Measurements from ENCODE around the gene FOXJ1. TPM values are rescaled to one million over a fixed set of nuclear protein-coding genes. Genes with fewer than 3 reads are reported as not detected.

The FOXJ1 gene
- not detected in 2 replicates for total RNA-seq

GRCh38 chr17:76141212-76142038 is at the start of gene FOXJ1:
Gene FOXJ1 (minus strand): TSS chr17:76141245. CDS start chr17:76140395, 850 bp downstream.

DNA sequence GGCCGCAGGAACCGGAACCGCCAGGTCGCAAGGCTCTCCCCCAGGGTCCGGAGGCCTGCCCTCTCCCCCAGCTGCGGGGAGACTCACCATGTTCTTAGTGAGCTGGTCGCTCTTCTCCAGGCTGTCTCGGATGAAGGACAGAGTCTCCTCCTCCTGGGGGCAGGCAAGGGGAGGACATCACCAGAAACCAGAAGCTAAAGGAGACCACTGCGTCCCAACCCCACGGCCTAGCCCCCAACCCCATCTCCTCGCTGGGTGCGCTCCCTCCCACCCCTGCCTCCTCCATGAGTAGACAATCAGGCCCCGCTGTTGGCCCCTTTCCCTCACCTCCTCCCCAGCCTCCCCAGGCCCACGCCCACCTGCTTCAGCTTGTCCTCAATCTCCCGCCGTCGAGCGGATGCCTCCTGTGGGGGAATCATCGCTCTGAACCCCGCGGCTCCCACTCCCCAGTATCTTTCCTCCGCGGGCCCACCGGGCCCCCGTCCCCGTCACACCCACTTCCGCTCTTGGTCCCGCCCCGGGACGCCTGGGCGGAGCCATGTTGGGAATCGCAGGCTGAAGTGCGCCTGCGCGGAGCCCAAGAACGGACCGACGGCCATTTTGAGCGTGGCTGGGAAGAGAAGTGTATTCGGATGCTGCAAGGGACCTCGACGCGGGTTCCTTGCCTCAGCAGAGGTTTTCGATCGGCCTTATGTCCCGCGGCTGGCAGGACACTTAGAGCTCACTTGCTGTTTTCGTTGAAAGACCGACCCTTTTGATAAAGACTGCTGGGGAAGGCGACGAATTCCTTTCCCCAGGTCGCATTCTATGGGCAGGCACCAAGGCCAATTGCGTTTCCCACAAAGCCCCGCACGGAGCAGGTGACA is 37.5 kb downstream of the FOXJ1 start, which contains the start of gene EXOC7:
Gene EXOC7 (minus strand): TSS at position 514 of the 866 bp plus-strand sequence. CDS start 95 bp downstream, at position 419.

Other genes starting within 250 kb of the FOXJ1 start
- 16.5 and 26.6 TPM in 2 replicates for gene TRIM65, start 244.3 kb downstream of the FOXJ1 start, total RNA-seq
- 23.9 and 28.4 TPM in 2 replicates for gene MRPL38, start 236.4 kb downstream of the FOXJ1 start, total RNA-seq
- gene FBF1, start 200.2 kb downstream of the FOXJ1 start, total RNA-seq = 12.8 and 15.9 TPM in 2 replicates
- 55.8 and 58.2 TPM in 2 replicates for gene ACOX1, start 162.1 kb downstream of the FOXJ1 start, total RNA-seq
- 12.5 and 13.6 TPM in 2 replicates for gene TEN1, start 162.0 kb downstream of the FOXJ1 start, total RNA-seq
- gene CDK3, start 140.4 kb downstream of the FOXJ1 start, total RNA-seq = 2.3 and 3.4 TPM in 2 replicates
- under 0.01 and 0.10 TPM in 2 replicates for gene EVPL, start 113.9 kb downstream of the FOXJ1 start, total RNA-seq
- gene SRP68, start 68.7 kb downstream of the FOXJ1 start, total RNA-seq = 54.3 and 58.6 TPM in 2 replicates
- not detected in 2 replicates for gene GALR2, start 66.5 kb downstream of the FOXJ1 start, total RNA-seq
- 0.26 TPM in 1 of 2 replicates, not detected in the other for gene ZACN, start 62.1 kb downstream of the FOXJ1 start, total RNA-seq
- gene EXOC7, start 37.5 kb downstream of the FOXJ1 start, total RNA-seq = 92.7 and 110 TPM in 2 replicates
- 0.07 and 0.30 TPM in 2 replicates for gene RNF157, start 99.2 kb upstream of the FOXJ1 start, total RNA-seq
- 4.2 and 4.4 TPM in 2 replicates for gene UBALD2, start 124.1 kb upstream of the FOXJ1 start, total RNA-seq
- gene QRICH2, start 167.0 kb upstream of the FOXJ1 start, total RNA-seq = 5.0 and 5.5 TPM in 2 replicates
- gene PRPSAP1, start 212.7 kb upstream of the FOXJ1 start, total RNA-seq = 48.9 TPM in 2 replicates
- 43.8 and 115 TPM in 2 replicates for gene SPHK1, start 243.4 kb upstream of the FOXJ1 start, total RNA-seq